ENCODE data around the gene ZBTB49. TPM values are rescaled to one million over a fixed set of nuclear protein-coding genes. Genes with fewer than 3 reads are reported as not detected.
A peak's percentile ranks its signal among the peaks of the same experiment; 100 is the strongest.

ZBTB49 gene
- total and polyA plus RNA-seq, 2 of the 13 experiments (the other 11 are each of a cell fraction or from before 2014, with no cell fraction given) = 3.3 to 4.3 TPM

DNA sequence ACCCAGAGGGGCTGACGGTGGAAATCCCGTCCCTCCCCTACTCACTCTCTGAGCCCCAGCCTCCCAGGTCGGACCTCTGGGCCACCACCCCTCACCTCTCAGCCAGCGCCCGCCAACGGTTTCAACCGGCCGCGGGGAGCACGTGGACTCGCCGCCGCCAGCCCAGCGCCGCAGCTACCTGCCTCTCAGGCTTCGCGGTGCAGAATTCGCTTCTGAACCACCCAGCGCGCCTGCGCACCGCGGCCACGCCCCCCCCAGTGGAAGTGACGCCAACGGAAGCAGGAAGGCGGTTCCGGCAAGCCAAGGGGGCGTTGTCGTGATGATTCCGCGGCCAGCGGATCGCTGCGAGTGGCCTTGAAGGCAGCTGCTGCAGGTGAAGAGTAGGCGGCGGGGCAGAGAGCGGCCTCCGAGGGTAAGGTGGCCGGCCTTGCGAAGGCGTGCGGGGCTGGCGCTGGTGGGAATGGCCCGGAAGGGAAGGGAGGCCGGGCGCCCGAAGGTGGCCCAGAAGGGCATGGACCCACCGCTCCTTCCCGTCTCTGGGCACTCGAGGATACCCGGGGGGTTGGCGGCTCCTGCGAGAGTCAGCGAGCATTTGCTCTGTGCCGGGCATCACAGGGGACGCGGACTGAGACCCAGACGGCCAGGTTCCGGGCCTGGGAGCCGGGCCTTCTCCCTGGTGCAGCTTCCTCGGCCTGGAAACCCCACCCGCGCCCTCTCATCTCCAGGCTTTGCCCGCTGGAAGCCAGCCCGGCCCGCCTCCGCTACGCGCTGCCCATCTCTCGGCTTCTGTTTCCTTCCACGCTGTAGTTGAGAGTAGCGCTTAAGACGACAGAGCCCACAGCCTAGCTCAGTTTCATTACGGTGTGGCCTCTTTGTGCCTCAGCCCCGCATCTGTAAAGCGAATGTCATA, at the start of gene ZBTB49, which contains the start of gene LYAR (continued):
- TF ChIP-seq ZBTB33 (CRISPR knock-in tag; IDR thresholded peaks at IDR 0.05) (no peak), TMF1 (CRISPR knock-in tag; IDR thresholded peaks at IDR 0.05; ENCODE audit: low read depth) (no peak), KLF12 (CRISPR knock-in tag; IDR thresholded peaks at IDR 0.05; ENCODE audit: borderline replicate concordance) (peak; percentile 90), ZNF552 (CRISPR knock-in tag; IDR thresholded peaks at IDR 0.05; ENCODE audit: borderline replicate concordance) (no peak), ATF1 (CRISPR knock-in tag; IDR thresholded peaks at IDR 0.05) (peak; percentile 76), ZNF75D (CRISPR knock-in tag; IDR thresholded peaks at IDR 0.05; ENCODE audit: borderline replicate concordance) (no peak), NRL (CRISPR knock-in tag; IDR thresholded peaks at IDR 0.05; ENCODE audit: borderline replicate concordance) (peak; percentile 24; the same call in 1 of the 2 replicates), DRAP1 (CRISPR knock-in tag; IDR thresholded peaks at IDR 0.05) (peak; percentile 74), ZNF614 (CRISPR knock-in tag; IDR thresholded peaks at IDR 0.05; ENCODE audit: borderline replicate concordance) (no peak), ATRX (CRISPR knock-in tag; IDR thresholded peaks at IDR 0.05; ENCODE audit: borderline replicate concordance) (no peak), ZNF329 (CRISPR knock-in tag; IDR thresholded peaks at IDR 0.05; ENCODE audit: low read depth) (peak; percentile 75; the same call in 1 of the 2 replicates), ZNF773 (CRISPR knock-in tag; IDR thresholded peaks at IDR 0.05; ENCODE audit: borderline replicate concordance) (0 out of 2 replicates have a peak, but pooled peaks have one; percentile 17), SMARCE1 (IDR thresholded peaks at IDR 0.05; ENCODE audit: borderline replicate concordance) (no peak), SALL1 (CRISPR knock-in tag; IDR thresholded peaks at IDR 0.05) (peak; percentile 80), ZNF256 (CRISPR knock-in tag; conservative IDR thresholded peaks at IDR 0.05) (no peak), KDM6A (CRISPR knock-in tag; IDR thresholded peaks at IDR 0.05; ENCODE audit: low read depth) (no peak), E2F1 (CRISPR knock-in tag; IDR thresholded peaks at IDR 0.05) (no peak)
- TF ChIP-seq, protein P1, sequence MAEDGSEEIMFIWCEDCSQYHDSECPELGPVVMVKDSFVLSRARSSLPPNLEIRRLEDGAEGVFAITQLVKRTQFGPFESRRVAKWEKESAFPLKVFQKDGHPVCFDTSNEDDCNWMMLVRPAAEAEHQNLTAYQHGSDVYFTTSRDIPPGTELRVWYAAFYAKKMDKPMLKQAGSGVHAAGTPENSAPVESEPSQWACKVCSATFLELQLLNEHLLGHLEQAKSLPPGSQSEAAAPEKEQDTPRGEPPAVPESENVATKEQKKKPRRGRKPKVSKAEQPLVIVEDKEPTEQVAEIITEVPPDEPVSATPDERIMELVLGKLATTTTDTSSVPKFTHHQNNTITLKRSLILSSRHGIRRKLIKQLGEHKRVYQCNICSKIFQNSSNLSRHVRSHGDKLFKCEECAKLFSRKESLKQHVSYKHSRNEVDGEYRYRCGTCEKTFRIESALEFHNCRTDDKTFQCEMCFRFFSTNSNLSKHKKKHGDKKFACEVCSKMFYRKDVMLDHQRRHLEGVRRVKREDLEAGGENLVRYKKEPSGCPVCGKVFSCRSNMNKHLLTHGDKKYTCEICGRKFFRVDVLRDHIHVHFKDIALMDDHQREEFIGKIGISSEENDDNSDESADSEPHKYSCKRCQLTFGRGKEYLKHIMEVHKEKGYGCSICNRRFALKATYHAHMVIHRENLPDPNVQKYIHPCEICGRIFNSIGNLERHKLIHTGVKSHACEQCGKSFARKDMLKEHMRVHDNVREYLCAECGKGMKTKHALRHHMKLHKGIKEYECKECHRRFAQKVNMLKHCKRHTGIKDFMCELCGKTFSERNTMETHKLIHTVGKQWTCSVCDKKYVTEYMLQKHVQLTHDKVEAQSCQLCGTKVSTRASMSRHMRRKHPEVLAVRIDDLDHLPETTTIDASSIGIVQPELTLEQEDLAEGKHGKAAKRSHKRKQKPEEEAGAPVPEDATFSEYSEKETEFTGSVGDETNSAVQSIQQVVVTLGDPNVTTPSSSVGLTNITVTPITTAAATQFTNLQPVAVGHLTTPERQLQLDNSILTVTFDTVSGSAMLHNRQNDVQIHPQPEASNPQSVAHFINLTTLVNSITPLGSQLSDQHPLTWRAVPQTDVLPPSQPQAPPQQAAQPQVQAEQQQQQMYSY (CRISPR knock-in tag; IDR thresholded peaks at IDR 0.05) = no peak
- TF ChIP-seq, protein P2, sequence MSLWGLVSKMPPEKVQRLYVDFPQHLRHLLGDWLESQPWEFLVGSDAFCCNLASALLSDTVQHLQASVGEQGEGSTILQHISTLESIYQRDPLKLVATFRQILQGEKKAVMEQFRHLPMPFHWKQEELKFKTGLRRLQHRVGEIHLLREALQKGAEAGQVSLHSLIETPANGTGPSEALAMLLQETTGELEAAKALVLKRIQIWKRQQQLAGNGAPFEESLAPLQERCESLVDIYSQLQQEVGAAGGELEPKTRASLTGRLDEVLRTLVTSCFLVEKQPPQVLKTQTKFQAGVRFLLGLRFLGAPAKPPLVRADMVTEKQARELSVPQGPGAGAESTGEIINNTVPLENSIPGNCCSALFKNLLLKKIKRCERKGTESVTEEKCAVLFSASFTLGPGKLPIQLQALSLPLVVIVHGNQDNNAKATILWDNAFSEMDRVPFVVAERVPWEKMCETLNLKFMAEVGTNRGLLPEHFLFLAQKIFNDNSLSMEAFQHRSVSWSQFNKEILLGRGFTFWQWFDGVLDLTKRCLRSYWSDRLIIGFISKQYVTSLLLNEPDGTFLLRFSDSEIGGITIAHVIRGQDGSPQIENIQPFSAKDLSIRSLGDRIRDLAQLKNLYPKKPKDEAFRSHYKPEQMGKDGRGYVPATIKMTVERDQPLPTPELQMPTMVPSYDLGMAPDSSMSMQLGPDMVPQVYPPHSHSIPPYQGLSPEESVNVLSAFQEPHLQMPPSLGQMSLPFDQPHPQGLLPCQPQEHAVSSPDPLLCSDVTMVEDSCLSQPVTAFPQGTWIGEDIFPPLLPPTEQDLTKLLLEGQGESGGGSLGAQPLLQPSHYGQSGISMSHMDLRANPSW (CRISPR knock-in tag; IDR thresholded peaks at IDR 0.05; ENCODE audit: borderline replicate concordance) = no peak
